Skin epidermis (tissue), 12 donors: ENCODE data around the gene RAB11FIP5.
A peak's percentile ranks its signal among the peaks of the same experiment; 100 is the strongest.

ENCODE experiments used
- H3K27ac ChIP-seq, 21 experiments: fragments of 200-600 bp; sonication (generic) in 11 of 21; one replicate each; pipeline ENCODE4 v1.5.0; 2020; ENCODE audit warnings: mild to moderate bottlenecking in 3 of 21, inconsistent platforms in 2 of 21, moderate library complexity in 2 of 21
- H3K4me3 ChIP-seq, 7 experiments: fragments of 200-600 bp; sonication (generic) in 2 of 7; one replicate each; pipeline ENCODE4 v1.5.0; 2020; ENCODE audit warnings: inconsistent platforms in 2 of 7, mild to moderate bottlenecking in 2 of 7, moderate library complexity in 1 of 7

RAB11FIP5 gene

DNA sequence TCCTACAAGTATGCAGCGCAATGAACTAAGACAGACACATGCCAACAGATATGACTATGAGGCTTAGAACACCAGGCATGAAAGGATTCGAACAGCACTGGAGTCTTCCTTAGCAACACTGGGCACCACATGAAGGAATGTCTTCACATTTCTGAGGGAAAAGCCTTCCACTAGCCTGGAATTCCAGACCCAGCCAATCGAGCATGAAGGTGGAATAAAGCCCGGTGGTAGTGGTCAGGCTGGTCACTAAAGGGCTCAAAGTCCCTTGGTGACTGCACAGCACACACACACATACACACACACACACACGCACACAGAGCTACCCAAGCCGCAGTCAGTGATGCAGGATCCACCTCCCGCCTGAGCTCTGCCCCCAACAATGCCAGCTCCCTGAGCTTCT, 21.6 kb downstream of the RAB11FIP5 start:
- no peak overlapping the region for H3K27ac ChIP-seq
- no peak overlapping the region for H3K4me3 ChIP-seq

DNA sequence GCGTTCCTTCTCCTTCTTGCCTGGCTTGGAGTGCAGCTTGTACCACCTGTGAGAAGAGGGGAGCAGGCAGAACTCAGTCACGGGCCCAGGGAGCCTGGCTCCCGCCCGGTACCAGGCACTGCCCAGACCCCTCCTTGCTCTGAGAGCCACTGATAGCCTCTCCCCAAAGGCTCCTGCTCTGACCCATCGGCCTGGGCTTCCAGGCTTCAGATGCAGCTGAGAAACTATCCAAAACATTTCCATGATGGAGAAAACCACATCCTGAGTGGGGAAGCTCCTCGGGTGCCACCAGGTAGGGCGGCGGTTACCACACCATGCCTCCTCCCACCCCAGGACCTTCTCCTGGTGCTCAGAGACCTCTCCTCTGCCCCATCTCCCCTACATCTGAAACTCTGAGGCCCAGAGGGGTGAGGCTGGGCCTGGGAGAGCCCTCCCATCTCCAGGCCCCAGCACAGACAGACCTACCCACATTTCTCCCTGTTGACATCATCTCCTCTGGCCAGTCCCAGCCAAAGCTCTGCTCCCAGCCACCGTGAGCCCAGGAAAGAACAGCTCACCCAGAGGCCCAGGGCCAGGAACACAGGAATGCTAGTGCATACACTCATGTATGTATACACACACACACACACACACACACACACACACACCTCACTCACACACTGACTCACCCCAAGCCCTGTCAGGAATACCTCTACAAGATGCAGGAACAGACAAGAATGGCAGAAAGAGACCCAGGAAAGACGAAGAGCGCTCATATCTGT, 23.3 kb downstream of the RAB11FIP5 start:
- Histone ChIP-seq H3K4me3 (no peak overlapping the region), H3K27ac (peak overlapping the region in 9 of 21 experiments; percentile 4 to 71 (median 54))

DNA sequence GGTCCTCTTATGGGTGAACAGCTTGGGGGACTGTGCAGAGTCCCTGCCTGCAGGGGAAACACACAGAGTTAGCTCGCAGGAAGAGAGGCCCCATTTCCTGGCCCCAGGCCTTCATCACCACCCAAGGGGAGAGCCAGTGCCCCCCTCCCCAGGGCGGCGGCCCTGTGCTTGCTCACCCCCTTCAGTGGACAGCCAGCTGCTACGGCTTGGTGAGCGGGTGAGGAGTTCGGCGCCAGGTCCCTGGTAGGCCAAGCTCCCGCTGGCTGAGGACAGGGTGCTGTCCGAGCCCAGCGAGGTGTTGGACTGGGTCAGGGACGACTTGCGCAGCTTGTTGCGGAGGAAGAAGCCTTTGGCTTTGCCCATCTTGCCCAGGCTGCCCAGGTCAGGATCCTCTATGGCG, 24.0 kb downstream of the RAB11FIP5 start:
- Histone ChIP-seq H3K4me3 (no peak overlapping the region), H3K27ac (peak overlapping the region in 5 of 21 experiments; percentile 27 to 71 (median 54))

DNA sequence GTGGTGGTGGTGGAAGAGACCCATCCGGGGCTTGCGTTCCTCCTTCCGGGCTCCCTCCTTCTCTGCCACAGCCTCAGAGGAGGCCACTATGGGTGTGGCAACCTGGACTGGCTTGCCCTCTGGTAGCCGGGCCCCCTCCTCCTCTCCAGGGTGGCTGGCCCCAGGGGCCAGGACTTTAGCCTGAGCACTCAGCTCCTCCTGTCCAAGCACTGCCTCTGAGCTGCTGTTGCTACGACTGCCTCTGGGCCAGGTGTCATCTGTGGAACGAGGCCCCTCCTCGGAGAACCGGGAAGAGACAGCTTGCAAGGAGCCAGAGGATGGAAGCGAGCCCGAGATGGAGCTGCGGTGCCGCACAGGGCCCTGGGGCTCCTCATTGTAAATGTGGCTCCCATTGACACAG, 24.5 kb downstream of the RAB11FIP5 start:
- Histone ChIP-seq H3K4me3 (no peak overlapping the region), H3K27ac (no peak overlapping the region)

DNA sequence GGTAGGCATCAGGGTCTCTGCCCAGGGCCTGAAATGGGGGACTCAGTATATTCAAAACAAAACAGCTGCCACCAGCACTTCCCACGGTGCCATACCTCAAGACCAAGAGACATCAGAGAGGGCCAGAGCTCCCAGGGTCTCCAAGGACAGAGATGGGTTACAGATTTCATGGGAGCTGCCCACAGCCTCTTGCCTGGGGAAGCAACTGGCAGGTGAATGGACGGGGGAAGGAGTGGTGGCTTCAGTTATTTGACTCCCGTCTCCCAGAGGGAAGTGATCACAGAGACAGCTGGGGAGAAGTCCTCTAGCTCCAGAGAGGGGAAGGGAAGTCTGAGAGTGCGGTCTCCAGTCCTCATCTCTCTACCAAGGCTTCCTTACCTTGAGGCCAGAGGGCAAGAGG, 25.4 kb downstream of the RAB11FIP5 start:
- Histone ChIP-seq H3K4me3 (no peak overlapping the region), H3K27ac (no peak overlapping the region)

DNA sequence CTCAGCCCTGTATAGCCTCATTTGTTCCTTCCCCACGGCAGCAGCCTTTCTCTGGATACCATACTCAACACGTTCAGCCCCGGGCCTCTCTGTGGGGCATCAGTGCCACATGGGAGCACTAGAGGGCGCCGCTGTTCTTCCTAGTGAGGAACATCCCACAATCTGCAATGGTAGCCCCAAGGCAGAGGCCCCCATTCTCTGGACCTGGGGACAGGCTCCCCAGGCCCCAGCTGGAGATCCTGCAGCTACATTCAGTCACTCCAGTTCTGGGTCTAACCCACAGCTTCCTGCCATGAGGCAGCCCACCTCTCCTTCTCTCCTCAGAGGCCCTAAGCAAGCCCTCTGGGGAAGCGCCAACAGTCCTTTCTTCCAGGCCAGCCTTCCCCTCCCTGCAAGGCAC, 27.1 kb downstream of the RAB11FIP5 start:
- no peak overlapping the region for H3K4me3 ChIP-seq
- H3K27ac ChIP-seq: no peak overlapping the region

DNA sequence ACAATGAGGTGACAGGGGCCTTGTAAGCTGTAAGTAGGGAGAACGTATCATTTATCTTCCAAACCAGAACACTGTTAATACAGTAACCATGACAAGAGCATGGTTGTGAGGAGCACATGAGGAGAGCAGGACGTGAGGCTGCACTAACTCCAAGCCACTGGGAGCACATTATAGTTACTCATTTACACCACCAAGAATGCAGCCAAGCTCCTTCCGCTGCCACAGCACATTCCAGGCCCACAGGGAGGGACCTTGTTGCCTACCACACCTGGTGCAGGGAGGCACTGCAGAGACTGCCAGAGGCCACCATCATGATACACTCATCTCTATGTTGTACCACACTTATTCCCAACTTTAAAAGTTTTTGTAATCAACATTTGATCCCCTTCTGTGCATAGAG, 27.8 kb downstream of the RAB11FIP5 start:
- Histone ChIP-seq H3K27ac (no peak overlapping the region), H3K4me3 (no peak overlapping the region)

DNA sequence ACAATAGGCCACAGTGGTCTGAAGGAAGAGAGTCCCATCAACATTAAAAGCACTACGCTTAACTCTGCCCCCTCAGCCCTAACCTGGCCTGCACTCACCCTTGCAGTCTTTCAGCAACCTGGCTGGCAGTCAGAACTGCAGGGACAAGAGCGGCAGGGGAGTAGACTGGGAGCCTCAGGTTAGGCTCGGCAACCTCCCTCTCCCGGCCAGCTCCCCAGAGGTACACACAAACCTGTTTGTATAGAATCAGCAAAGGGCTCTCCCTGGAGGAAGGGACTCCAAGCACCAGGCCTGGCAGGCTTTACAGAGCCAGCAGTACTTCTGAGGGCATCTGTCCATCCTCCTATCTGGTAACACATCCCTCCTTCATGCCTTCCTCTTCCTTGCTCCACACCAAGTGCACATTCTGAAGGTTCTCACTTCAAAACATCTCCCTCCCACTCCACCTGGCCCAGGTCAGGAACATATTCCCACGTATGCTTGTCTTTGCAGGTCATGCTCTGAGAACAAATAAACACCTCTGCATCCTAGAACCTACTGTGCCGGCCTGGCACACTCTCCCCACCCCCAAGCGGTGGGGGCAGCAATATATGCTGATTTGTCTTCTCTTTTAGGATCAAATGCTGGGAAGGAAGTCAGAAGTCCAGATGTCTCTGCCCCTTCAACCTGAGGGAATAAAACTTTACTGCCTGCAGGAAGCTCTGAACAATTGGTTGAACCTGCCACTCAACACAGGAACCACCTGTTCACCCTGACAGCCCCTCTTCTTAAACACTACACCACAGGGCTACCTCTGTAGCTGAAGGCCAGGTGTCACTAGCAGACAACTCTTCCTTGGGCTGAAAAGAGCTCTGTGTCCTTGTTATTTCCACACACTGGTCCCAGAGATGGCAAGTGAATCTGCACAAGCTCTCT, 28.6 kb downstream of the RAB11FIP5 start:
- H3K4me3 ChIP-seq: no peak overlapping the region

DNA sequence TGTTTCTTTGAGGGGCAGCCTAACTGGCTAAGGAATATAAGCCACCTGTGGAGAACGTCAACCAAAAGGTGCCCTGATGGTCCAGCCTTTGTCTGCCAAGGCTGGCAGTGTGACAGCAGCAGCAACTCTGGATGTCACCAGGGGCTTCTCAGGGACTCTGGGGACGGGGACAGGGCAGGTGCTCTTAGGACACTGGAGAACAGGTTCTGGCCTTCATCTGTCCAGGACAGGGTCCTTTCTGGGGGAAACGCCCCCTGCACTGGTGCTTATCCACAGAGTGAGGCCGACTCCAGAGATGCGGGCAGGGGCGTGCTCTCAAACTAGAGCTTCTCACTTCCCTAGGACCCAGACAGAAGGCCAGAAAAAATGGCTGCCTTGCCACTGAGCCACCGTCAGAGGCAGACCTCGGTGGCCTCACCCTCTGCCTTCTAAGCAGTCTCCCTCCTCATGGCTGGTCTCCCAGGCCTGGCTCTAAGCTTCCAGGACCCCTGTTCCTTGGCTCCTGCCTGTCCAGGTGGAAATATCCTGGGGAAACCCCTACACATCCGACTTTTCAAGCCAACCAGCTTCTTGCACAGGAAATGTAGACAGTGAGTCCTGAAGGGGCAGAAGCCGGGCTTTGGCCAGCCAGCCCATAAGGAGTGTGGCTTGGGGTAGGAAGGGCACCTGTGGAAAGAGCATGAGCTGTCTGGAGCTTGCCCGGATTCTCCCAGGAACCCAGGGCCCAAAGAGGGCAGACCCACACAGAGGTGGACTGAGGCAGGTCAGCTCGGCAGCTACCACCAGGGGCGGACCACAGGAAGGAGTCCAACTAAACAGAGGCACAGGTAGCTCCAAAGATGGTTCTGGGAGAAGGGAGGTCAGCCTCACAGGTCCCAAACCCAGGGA, 30.0 kb downstream of the RAB11FIP5 start:
- Histone ChIP-seq H3K27ac (no peak overlapping the region), H3K4me3 (no peak overlapping the region)

More for the DNA sequence above, 28.6 kb downstream of the RAB11FIP5 start:
- H3K27ac ChIP-seq: no peak overlapping the region

DNA sequence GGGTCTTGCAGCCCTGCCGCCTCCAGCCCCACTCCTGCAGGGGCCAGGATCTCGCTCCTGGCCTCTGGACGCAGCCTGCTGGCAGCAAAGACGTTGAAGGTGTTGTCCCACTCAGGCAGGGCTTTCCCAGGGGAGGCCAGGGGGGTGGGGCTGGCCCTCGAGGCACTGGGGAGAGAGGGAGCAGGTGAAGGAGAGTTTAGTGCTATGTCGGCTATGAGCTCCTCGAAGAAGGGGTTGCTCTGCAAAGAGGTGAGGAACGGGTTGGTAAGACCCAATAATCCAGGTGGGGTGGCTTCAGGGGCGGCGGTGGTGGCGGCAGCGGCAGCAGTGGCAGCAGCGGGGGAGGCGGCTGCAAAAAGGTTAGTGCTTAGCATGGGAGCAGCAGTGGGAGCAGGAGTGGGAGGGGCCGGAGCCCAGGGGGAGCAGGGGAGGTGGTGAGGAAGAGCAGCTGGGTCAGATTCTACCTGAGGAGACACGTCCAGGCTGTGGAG, 31.5 kb downstream of the RAB11FIP5 start:
- H3K27ac ChIP-seq: no peak overlapping the region
- no peak overlapping the region for H3K4me3 ChIP-seq

DNA sequence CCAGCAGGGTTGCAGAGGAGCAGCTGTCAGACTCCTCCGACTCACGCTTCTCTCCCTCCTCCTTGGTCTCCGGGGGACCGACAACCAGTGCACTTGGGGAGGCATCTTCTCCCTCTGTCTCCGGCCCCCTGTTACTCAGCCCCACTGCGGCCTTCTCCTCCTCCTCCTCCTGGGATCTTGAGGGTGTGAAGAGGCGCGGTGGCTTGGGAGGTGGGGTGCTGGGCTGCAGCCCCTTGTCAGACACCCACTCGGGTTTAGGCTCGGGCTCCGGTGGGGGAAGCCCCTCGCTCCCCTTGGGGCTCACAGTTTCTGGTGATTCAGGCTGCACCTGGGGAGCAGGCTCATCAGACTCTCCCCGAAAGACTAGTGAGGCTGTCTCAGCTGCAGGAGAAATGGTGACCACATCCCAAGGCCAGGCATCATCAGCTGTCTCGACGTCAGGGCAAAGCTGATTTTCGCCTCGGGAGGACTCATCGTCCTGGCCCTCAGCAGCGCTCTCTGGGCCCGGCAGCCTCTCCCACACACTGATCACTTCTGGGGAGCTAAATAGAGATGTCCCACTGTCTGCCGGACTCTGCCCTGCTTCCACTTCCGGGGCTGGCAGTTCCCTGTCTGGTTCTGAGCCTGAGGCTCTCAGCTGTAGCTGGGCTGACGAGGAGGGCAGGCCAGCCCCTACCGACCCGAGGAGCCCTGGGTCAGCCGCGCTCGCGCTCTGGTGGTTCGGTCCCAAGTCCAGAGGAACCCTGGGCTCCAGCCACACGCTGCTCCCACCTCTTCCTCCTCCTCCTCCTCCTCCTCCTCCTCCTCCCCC, 32.2 kb downstream of the RAB11FIP5 start:
- Histone ChIP-seq H3K27ac (no peak overlapping the region), H3K4me3 (no peak overlapping the region)

DNA sequence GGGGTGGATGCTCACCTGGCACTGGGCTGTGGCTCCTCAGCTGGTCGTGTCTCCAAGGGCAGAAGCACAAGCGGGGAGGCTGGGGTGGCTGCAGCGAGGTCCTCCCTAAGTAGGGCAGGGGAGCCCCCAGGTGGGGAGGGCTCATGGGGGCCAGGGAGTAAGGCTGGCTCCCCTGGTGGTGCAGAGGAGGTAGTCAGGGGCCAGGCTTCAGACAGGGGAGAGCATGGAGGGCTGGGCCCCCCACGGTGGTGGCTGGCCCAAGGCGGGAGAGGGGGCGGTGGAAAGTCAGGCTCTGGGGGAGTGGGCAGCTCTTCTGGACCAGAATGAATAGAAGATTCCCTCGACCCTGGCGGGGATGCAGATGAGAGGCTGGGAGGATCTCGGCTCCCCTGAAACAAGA, 33.1 kb downstream of the RAB11FIP5 start:
- Histone ChIP-seq H3K27ac (no peak overlapping the region), H3K4me3 (no peak overlapping the region)

DNA sequence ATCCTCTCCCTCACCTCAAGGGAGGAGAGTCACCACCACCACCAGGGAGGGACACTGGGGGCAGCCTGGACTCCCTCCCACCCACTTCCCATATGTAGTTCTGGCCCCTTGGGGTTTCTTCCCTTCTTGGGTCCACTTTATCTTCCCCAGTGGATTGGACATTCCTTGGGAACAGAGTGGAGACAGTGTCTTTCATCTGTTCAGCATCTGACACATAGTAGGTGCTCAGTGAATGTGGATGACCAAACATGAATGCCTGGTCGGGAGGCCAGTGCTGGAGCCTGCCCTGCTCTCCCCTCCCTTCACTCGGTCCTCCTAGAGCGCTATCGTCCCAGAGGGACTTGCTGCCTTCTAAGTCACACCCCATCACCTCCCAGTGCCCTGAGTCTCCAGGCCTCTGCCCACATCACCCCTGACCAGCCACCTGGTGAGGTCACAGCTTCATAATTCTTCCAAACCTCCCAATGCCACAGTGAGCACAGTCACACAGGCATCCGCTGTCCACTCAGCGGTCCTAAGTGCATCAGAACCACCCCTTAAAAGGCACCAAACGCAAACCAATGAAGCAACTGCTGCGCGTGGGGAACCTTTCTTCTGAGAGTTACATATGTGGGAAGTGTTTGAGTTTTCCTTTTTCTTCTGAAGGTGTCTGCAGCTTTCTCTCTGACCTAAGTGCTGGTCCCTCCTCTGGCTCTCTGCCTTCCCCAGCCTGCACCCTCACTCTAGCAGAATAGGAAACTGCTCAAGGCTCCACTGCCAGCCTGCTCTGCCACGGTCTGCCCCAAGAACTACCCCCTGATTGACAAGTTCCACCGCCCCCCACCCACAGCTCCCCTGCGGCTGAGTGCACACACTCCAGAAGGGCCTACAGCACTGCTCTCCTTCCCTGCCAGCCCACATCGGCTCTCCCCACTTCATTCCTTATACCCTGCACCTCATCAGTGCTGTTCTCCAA, 34.0 kb downstream of the RAB11FIP5 start:
- no peak overlapping the region for H3K4me3 ChIP-seq
- no peak overlapping the region for H3K27ac ChIP-seq

DNA sequence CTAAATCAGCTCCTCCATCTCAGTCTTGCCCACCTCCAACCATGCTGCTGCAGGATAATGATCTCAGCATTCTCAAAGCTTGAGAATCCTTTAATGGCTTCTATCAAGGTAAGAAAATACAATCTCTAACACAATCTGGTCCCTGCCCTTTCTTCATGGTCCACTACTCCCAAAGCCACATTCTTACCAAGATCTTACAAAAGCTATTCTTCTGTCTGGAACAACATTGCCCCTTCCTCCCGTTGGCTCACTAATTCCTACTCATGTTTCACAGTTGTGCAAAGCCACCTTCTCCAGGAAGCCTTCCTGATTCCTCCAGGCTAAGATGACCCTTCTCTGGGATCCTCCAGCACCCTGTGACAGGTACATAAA, 35.3 kb downstream of the RAB11FIP5 start:
- no peak overlapping the region for H3K27ac ChIP-seq

DNA sequence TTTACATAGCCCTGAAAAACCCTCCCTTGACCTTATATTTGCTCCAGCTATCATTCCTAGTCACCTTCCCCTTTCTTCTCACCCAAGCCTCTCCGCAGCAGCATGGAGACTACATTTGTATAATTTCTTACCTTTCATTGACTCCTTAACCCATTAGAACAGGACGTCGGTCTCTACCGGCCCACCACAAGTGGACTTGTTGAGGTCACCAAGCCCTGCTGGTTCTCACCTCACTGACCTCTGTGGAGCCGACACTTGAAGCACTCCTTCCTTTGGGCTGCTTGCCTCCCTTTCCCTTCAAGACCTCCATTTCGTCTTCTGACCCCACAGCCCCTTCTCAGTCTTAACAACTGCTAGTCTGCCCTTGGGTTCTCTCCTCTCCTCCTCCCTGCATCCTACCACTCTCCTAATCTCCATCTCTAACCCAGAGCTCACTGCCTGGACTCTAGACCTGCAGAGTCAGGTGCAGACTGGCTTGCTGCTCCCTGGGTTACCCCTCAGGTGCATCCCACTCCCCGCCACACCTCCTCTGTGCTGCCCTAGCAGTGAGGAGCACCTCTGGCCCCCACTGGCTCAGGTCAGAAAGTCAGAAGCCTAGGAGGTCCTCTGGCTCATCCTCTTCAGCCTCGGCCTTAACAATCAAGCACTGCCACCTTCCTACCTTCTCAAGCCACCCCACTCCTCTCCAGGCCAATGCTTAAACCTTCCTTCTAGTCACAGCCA, 35.9 kb downstream of the RAB11FIP5 start:
- H3K4me3 ChIP-seq: no peak overlapping the region
- H3K27ac ChIP-seq: no peak overlapping the region

More for the DNA sequence above, 35.3 kb downstream of the RAB11FIP5 start:
- no peak overlapping the region for H3K4me3 ChIP-seq

DNA sequence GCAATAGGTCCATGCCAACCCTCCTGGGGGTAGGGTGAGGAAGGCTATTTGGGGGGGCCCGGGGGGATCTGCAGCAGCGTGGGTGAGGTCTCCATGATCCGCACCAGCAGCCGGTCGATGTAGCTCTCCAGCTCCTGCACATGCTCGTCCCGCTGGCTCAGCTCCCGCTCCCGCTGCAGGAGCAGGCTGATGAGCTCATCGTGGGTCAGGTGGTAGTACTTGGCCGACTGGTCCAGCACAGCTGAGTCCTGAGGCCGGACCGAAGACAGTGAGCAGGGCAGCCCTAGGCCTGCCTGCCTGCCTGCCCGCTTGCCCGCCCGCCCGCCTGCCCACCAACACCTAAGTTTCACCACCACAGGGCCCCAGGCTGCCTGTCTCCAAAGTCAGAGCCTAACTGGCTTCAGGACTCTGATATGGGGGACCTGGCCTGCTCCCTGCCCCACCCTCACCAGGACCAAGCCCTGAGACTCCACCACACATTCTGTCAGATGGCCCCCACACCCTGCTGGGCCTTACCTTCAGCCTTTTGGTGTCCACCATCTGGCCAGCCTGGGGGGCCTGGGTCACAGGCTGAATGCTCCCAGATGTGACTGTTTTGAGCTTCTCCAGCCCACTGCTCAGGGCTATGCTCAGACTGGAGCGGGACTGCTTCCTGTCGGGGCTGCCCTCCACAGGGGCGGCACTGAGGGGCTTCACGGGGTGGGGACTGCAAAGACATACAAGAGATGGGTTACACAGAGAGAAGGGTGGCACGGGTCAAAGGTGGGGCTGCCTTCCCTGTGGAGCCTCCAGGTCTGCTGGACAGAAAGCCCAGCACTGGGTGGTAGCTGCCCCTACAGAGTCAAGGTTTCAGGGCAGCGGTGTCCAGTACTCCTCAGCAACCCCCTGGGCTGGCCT, 37.0 kb downstream of the RAB11FIP5 start:
- Histone ChIP-seq H3K4me3 (no peak overlapping the region), H3K27ac (no peak overlapping the region)
